ENCODE measurements around the gene LAMP1.
"Not testable (repeated sequence)": the region's sequence is repeated elsewhere in the genome, so short reads cannot be mapped to it uniquely, and the experiment has no call there.

Gene LAMP1, protein sequence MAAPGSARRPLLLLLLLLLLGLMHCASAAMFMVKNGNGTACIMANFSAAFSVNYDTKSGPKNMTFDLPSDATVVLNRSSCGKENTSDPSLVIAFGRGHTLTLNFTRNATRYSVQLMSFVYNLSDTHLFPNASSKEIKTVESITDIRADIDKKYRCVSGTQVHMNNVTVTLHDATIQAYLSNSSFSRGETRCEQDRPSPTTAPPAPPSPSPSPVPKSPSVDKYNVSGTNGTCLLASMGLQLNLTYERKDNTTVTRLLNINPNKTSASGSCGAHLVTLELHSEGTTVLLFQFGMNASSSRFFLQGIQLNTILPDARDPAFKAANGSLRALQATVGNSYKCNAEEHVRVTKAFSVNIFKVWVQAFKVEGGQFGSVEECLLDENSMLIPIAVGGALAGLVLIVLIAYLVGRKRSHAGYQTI

DNA sequence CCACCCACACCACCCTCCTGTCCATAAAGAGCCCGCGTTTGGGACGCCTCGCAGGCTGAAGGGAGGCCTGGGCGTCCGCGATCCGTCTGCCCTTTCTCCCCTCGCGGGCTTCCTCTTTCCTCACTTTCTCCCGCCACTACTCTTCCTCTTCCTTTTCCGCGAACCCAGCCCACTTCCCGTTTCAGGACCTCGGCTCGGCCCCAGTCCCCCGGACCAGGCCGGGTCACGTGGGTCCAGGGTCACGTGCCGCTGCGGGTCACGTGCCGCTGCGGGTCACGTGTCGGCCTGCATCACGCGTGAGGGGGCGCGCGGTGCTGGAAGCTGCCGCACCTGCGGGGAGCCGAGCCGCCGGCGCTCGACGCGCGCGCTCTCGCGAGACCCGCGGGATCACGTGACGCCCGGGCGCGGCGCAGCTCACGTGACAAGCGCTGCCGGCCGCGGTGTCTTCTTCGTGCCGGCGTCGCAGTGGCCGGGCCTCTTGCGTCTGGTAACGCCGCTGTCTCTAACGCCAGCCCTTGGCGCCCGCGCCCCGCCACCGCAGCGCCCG lies at the start of gene LAMP1:
TSS of gene LAMP1 (plus strand) at position 417 of the 547 bp plus-strand sequence. CDS start 196 bp downstream, outside the sequence.
- DNase-seq (ENCODE audit: low spot score): peak; percentile 92

DNA sequence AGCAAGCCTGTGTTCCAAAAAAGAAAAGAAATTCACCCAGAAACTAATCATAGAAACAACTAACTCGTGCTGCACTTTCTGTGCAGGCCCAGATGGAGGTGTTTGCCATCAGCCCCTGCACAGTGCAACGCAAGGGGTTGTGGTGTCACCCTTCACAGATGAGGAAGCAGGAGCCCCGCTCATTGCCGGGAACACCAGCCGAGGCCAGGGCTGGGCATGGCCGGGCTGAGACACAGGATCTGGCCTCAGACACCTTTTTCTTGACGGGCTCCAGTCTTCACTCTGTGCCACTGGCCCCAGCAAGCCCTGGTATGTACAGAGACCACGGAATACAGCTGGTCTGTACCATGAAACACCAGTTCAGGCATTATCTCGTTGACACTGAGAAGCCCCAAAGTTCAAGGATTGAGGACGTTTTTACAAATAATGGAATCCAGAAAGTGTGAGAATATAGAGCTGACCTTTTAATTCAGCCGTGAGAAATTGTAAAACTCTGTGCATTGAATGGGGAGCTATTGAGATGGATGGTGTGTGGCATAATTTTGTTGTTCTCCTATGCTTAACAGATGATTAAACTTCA lies 44.4 kb upstream of the LAMP1 start:
- no peak for DNase-seq (ENCODE audit: low spot score)

DNA sequence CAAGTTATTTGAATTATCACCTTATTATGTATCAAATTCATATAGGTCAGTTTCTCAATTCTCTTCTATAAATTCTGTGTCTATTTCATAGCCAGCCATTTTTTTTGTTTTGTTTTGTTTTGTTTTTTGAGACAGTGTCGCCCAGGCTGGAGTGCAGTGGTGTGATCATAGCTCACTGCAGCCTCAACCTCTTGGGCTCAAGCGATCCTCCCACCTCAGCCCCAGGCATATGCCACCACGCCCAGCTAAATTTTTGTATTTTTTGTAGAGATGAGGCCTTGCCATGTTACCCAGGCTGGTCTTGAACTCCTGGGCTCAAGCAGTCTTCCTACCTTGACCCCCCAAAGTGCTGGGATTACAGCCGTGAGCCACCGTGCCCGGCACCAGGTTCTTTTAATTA lies 39.1 kb upstream of the LAMP1 start:
- DNase-seq (ENCODE audit: low spot score): not testable (repeated sequence)

DNA sequence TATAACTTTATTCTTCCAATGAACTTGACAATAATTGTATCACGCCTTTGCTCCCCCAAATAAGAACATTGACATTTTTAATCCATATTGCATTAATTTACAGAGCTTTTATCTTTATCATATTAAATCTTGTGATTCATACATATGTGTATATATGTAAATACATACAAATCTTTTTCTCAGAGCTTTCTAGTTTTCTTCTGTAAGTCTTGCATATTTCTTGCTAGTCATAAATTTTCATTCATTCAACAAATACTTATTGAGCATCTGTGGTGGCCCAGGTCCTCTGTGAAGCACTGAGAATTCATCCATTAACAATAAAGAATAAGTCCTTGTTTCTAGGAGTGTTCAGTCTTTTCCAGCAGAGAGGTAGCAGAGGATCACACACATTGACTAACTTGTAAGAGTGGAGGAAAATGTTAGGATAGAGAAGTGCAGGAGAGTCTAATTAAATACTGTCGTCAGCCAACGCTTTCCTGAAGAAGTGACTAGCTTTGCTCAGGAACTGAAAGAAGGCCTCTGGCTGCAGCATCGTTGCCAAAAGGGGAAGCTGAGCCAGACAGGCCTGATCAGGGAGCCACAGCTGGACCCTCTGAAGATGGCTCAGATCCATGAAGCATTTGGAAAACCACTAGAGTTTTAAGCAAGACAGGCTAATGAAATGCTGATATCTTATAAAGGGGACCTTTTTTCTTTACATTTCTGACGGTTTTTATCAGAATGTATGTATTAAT lies 38.6 kb upstream of the LAMP1 start:
- no peak for DNase-seq (ENCODE audit: low spot score)

DNA sequence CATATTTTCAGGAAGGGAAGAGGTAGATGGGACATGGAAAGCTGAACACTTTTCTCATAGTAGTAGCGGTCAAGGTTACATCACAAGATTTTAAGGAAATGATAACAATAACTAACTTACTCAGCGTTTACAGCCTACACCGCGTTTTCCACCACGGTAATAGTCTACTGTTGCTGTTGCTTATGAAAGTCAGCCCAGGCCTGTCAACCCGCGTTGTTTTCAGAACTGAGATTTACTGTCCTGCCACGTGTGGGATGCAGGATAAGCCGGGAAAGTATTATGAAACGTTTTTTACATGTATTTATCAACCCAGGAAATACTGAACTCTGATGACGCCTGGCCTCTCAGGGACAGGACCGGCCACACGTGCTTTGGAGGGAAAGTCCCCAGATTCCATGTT lies 36.0 kb upstream of the LAMP1 start:
- DNase-seq (ENCODE audit: low spot score): no peak

DNA sequence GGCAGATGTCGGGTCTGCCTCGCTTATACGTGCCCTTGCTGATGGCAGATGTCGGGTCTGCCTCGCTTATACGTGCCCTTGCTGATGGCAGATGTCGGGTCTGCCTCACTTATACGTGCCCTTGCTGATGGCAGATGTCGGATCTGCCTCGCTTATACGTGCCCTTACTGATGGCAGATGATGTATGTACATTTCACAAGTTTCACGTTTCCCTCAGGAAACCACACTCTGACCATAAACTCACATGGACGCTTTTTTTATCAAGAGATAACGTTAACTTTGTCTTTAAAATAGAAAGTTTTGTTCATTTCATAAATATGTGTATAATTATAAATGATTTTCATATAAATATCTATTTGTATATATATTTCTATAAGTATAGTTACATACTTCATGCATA lies 34.0 kb upstream of the LAMP1 start:
- DNase-seq (ENCODE audit: low spot score): not testable (repeated sequence)

DNA sequence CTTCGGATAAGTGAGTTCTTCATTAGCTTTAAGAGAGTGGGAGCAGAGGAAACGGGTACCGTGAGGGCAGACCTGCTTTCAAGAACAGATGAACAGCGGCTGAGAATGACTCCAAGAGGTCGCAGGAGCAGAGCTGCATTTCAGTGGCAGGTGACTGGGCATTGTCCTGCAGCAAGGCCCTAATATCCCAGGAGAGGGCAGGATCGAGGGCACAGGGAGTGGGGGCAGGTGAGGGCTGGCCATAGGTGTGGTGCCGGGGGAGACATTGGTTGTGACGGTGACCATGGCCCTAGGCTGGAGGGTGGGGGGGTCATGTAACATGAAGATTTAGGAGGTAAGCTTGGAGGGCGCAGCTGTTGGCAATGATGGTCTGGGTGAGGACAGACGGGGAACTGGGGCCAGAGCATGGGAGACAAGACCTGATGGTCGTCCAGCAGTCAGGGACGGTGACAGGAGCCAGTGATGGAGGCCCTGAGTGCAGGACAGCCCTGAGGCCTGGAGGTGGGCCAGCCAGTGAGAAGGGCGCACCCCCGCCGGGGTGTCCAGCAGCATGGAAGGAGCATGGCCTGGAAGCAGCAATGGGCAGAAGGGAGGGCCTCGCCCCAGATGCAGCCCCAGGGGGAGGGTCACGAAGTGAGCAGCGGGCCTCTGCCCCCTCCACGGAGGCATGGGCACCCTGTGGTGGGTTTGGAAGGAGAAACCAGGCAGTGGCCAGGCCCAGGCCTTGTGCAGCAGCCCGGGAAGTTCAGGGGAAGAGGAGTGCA lies 29.2 kb upstream of the LAMP1 start:
- no peak for DNase-seq (ENCODE audit: low spot score)

DNA sequence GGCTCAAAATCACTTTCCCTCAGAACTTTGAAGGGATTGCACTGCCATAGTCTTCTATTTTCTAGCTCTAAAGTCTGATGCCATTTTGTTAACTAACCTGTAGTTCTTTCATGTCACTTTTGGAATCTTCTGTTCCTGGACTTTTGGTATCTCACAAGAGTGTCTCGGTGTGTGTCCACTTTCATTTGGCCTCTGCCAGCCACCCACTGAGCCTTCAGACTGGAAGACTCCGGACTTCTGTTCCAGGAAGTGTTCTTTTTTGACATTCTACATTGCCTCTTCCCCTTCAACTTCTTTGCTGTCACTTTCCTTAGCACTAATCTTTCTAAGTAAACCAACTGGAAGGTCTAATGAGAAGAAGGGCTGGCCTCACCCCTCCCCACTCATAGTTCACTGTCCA lies 25.0 kb upstream of the LAMP1 start:
- no peak for DNase-seq (ENCODE audit: low spot score)

DNA sequence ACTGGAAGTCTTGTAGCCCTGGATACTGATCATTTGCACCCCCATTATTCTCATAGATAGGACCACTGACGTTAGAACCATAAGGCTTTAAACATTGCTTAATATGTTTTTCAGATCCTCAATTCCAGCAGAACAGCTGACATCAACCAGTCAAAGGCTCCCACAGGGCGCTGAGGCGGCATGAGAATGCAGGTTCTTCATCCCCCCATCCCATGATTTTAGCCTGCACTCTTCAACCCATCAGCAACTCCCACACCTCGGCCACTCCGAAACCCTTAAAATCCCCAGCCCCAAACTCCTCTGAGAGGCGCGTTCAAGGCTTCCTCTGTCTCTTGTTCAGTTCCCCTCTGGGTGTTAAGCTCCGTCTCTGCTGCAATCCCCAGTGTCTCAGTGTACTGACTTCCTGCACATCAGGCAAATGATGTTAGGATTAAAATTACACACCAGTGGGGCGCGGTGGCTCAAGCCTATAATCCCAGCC lies 24.3 kb upstream of the LAMP1 start:
- DNase-seq (ENCODE audit: low spot score): no peak

DNA sequence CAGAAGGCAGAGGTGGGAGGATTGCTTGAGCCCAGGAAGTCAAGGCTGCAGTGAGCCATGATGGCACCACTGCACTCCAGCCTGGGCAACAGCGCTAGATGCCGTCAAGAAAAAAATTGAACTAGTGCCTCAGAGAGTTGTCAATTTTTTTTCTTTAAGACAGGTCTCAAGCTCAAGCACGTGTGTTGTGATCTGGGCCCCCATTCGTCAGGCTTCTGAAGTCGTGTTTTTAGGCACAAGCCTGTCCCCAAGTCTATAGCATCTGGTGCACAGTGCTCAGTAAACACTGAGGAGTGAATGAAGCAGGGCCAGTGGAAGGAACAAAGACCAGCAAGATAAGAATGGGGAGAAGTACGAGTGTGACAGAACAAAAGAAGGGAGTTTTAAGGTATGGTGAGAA lies 23.7 kb upstream of the LAMP1 start:
- DNase-seq (ENCODE audit: low spot score): no peak

DNA sequence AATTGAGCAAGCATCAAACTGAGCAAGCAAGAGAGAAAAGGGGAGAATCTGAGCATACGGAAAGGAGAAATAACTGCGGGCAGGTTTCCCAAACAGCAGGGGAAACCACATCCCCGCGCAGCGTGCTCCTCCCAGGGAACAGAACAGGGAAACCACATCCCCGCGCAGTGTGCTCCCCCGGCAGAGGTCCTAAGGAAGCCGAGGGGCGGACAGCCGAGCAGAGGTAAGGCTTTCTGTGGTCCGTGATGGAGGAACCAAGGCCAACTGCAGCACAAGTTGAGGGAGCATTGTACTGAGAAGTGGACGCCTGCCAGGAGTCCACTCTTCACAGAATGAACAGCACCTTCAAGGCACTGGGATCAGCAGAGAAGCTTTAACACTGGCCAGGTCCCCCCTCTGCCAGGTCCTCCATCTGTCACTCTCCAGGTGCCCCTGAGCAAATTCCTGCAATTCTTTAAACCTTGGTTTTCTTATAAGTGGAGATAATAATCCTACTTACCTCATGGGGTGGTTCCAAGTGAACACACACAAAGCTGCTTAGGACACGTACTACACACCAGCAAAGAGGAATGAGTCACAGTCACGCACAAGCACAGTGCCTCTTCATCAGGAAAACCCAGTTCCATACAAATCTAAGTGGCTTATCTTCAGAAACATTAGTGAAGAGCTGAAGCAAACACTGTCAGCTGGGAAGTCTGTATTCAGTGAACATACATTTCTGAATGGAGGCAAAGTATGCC lies 23.0 kb upstream of the LAMP1 start:
- peak; percentile 67 for DNase-seq (ENCODE audit: low spot score)

DNA sequence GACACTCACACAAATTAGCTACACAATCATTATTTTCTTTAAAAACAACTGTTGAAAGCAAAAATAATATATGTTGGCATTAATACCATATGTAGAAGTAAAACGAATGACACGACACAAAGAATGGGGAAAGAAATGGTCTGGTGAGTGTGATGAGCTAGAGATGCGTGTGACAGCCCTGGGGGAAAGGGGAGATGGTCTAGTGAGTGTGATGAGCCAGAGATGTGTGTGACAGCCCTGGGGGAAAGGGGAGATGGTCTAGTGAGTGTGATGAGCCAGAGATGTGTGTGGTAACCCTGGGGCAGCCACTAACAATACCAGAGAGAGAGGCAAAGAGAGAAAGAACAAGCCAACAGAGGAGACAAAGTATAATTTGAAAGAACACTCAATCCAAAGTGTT lies 22.3 kb upstream of the LAMP1 start:
- DNase-seq (ENCODE audit: low spot score): no peak

DNA sequence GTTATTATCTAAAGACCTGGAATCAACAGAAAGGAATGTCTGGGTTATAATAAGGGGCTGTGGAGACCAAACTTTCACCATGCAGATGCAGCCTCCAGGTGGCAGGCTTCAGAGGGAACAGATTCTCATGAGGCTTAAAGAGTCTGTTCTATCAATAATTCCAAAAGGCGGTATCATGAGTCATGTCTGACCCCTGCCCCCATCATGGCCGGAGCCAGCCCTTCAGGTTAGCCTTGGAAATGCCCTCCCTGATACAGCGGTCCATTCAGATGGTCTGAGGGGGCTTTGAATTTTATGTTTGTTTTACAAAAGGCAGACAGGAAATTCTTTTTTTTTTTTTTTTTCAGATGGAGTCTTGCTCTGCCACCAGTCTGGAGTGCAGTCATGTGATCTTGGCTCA lies 21.7 kb upstream of the LAMP1 start:
- peak; percentile 57 for DNase-seq (ENCODE audit: low spot score)

DNA sequence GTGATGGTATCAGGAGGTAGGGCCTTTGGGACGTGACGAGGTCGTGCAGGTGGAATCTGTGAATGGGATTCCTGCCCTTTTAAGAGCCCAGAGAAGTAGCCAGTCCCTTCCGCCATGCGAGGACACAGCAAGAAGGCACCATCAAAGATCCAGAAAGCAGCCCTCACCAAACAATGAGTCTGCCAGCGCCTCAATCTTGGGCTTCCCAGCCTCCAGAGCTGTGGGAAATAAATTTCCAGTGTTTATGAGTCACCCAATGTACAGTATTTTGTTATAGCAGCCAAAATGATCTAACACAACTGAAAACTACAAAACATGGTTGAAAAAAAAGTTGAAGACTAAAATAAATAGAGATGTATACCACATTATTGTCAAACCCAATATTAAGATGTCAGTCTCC lies 16.9 kb upstream of the LAMP1 start:
- no peak for DNase-seq (ENCODE audit: low spot score)

DNA sequence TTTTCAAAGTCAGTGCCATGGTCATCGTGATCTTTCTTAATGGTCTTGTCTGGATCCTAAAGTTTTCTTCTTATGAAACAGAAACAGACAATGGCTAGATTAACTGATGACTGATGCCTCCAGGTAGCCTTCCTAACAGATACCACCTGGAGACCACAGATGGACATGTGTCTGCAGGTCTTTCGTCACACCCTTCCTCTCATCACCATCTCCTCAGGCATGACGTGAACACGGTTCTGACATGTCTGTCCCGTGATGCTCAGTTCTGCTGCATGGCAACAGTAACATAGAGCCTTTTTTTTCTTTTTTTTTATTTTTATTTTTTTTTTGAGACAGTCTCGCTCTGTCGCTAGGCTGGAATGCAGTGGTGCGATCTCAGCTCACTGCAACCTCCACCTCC lies 13.1 kb upstream of the LAMP1 start:
- DNase-seq (ENCODE audit: low spot score): no peak

DNA sequence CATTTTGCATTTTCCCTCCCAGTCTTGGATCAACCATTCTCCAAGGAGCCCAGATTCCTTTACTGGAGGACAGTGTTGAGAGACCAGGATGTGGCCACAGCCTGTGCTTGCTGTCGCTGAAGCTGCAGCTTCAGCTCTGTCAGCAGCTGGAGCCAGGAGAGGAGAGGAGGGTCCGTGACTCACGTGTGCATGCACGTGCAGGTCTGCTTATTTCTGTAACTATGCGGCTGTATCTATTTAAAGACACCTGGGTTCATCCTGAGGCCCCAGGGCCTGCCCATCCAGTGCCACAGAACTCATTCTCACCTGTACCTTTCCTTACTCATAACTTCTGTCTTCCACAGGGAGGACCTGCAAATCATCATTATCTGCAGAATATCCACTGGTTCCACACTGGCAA lies 8.2 kb upstream of the LAMP1 start:
- no peak for DNase-seq (ENCODE audit: low spot score)

DNA sequence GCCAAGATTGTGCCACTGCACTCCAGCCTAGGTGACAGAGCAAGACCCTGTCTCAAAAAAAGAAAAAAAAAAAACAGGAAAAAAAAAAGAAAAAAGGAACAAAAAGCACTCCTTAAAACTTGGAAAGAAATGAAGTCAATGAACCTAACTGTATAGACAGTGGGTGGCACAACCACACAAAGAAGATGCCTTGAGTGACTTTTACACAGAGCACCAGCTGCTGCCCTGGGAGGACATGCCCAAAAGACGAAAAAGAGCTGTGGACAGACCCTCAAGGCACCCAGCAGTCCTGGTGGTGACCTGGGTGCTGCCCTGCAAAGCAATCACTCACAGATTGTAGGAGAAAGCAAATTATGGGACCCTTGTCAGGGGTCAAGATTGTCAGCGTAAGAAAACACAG lies 5.9 kb upstream of the LAMP1 start:
- DNase-seq (ENCODE audit: low spot score): no peak

DNA sequence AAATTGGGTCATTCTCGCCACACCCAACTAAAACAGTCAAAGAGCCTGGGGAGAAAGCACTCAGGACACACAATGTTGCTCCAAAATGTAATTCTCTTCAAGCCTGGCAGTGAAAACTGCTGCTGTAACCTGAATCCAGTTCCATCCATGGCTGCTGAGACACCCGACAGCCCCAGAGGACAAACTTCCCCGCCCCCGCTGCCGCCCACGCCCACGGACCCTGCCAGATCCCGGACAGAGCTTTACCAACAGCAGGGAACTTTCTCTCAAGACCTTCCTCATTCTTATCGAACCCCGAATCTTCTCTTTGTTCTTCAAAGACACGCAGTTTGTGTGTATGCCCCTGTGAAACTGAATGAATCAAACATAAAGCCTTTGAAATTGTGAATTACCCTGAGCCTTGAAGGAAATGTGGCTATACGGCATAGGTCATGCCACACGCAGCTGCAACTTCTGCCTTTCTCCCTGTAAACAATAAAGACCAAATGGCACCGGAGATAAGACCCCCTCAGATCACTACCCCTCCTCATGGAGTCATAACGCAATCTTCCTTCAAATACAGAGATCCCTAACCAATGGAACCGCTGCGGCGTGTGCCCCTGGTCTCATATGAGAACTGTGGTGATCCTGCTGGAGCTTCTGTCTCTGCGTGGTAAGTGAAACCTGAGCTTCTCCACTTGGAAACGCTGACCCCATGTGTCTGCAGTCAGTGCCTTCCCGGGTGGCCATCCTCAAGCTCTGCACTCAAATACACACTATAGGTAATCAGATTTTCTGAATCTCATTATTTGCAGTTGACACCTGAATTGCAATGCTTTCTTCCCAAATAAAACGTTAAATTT lies 4.8 kb upstream of the LAMP1 start:
- DNase-seq (ENCODE audit: low spot score): no peak

DNA sequence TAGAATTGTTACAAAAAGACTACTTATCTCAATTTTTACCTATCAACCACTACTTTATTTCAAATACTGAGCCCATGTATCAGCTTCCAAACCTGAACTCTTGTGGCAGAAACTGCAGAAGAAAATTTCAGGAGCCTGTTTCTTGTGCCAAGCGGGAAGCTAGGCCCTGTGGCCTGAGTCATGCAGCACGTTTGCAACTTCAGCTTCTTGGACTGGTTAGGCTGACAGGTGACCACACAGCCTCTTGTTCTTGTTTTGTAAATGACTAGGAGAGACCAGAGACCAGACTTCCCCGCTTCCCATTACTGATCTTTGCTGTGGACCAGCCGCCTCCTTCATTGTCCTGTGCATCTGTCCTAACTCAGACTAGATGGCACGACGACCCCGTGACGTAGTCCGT lies 3.4 kb upstream of the LAMP1 start:
- DNase-seq (ENCODE audit: low spot score): no peak

DNA sequence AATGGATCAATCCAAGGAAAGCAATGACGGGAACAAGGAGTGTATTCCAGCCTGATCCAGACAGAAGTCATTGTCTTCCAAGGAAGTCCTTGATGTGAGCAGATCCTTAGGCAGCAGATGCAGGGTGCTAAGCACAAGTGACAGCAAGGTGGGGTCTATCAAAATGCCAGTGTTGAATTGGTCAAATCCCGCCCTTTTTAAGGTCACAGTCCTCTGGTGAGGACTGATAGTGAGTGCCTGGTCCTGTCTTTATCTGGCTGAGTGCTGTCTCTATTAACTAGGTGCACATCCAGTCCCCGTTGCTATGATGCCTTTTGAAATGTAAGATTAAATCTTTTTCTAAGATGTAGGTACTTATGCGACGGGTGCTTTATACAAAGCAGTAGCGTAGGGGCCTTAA lies 1.3 kb upstream of the LAMP1 start:
- no peak for DNase-seq (ENCODE audit: low spot score)

All from cerebellar cortex (tissue), 1 donor.